C4-2B (cell line): ENCODE measurements around the gene BTBD1.

Experiments
- H3K27ac ChIP-seq: fragments of 450-650 bp; 2 replicates; pipeline ENCODE4 v1.5.1; 2017
- ZFX ChIP-seq: fragments of 450-650 bp; IDR thresholded peaks from 2 replicates; pipeline ENCODE4 v1.6.1; 2017
- TF ChIP-seq, protein P1 (sequence below): fragments of 450-650 bp; conservative IDR thresholded peaks from 2 replicates; pipeline ENCODE4 v1.5.1; 2017; ENCODE audit warnings: mild to moderate bottlenecking

The BTBD1 gene

DNA sequence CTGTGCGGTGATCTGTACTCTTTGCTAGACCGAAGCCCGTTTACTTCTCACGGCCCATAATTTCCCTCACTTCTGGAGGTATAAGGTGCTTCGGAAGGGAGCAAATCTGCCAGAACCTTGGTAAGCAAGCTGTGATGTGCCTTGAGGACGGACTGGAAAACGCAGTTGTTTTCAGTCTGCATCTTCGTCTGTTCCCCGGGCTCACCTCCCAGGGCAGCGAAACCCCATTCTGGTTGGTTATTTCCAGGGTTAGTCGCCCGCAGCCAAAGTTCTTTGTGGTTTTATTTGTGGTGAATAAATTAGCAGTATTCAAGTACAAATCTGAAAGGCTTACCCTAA lies 80.6 kb downstream of the BTBD1 start:
- TF ChIP-seq, protein P1, sequence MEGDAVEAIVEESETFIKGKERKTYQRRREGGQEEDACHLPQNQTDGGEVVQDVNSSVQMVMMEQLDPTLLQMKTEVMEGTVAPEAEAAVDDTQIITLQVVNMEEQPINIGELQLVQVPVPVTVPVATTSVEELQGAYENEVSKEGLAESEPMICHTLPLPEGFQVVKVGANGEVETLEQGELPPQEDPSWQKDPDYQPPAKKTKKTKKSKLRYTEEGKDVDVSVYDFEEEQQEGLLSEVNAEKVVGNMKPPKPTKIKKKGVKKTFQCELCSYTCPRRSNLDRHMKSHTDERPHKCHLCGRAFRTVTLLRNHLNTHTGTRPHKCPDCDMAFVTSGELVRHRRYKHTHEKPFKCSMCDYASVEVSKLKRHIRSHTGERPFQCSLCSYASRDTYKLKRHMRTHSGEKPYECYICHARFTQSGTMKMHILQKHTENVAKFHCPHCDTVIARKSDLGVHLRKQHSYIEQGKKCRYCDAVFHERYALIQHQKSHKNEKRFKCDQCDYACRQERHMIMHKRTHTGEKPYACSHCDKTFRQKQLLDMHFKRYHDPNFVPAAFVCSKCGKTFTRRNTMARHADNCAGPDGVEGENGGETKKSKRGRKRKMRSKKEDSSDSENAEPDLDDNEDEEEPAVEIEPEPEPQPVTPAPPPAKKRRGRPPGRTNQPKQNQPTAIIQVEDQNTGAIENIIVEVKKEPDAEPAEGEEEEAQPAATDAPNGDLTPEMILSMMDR = no peak
- no peak for TF ChIP-seq ZFX
- H3K27ac ChIP-seq = peak overlapping the region; percentile 88

DNA sequence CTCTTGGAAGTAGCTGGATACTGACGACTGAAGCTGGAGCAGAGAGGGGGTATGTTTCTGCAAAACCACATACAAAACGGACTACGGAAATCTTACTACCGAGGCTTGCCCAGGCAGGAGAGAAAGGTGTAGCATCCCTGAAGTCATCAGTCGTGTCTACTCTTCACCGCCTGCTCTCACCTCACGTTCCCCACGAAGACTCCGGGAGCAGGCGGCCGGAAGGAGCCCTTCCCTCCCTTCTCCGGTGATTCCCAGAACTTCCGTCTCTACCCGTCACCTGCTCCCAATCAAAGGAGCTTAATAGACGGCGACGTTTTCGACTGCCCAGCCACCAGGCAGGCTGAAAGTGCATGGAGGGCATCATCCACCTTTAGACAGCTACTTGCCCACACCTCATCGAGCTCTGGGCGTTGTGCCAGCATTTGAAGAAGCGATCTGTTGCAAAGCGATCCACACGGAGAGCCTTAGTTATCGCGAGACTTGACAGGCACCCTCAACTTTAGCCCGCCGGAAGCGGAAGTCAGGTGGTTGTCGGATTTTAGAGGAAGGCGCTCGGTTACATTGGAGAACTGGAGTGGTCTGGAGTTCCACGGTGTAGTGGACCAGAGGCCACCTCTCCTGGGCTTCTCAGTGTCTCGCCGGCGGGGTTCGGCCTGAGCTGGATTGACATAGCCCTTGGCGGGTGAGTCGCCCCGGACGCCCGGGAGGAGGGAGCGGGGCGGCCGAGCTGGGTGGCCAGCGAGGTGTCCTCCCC lies 81.2 kb downstream of the BTBD1 start, which contains the start of gene RAMAC:
Gene RAMAC, plus strand, starts transcription at position 523 of the 754 bp plus-strand sequence. CDS start 2,809 bp downstream, outside the sequence.
- no peak for TF ChIP-seq ZFX
- TF ChIP-seq, protein P1 = no peak
- H3K27ac ChIP-seq = peak within 1 kb of the TSS; percentile 88

DNA sequence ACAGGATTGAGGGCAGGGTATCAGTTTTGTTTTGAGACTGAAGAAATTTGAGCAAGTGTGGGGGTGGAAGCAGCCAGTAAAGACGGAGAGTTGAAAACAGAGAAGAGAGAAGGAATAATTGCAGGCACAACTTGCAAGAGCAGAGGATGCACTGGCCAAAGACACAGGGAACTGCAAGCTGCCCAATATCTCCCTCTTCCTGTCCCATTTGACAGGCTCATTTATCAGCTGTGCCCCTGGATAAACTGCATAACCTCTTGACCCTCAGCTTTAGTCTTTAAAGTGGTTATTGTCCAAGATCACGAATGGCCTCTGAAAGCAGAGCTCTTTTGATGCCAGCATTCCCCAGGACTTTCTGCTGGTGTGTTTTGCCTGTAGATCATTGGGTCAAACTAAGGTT lies 86.1 kb downstream of the BTBD1 start:
- TF ChIP-seq, protein P1 = no peak
- TF ChIP-seq ZFX = no peak
- H3K27ac ChIP-seq = no peak overlapping the region

DNA sequence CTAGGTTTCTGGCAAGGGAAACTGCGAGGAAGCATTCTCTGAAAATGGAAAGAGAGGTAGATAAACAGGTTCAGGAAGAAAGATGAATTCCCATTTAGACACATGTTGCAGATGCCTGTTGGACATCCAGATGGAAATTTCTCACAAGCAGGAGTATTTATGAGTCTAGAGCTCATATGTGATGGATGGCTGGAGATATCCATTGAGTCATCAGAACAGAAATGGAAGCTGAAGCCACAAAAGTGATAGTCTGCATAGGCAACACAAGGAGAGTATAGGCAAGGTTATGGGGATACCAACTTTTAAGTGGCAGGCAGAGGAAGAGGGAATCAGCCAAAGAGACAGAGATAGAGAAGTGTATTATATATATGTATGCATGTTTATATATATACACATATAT lies 87.3 kb downstream of the BTBD1 start:
- no peak for TF ChIP-seq ZFX
- TF ChIP-seq, protein P1 = no peak
- no peak overlapping the region for H3K27ac ChIP-seq

DNA sequence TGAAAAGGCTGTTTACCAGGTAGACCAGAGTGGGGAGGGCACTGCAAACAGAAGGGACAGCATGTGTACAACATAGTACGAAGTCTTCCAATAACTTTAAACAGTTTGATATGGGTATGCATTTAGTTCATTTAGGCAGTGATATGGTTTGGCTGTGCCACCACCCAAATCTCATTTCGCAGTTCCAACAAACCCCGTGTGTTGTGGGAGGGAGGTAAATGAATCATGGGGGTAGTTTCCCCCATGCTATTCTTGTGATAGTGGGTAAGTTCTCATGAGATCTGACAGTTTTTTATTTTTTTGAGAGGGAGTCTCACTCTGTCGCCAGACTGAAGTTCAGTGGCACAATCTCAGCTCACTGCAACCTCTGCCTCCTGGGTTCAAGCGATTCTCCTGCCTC lies 88.6 kb downstream of the BTBD1 start:
- TF ChIP-seq, protein P1 = no peak
- no peak for TF ChIP-seq ZFX

DNA sequence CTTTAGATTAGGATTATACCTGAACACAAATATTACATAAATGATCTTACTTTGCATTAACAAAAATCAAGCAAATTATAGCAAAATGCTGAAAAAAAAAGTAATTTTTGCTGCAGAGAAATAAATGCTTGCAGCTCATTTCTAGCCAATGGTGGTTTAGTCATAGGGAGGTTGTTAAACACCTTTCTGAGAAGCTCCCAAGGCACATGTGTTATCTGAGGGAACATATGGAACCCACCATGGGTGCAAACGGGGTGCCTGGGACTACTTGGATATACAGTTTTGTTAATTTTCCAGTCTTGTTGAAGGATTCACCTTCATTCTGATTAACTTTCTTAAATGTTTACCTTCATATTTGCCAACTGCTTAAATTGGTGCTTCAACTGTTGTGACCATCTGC lies 90.0 kb downstream of the BTBD1 start:
- no peak for TF ChIP-seq ZFX
- TF ChIP-seq, protein P1 = no peak
- H3K27ac ChIP-seq = no peak overlapping the region

More for the DNA sequence above, 88.6 kb downstream of the BTBD1 start:
- no peak overlapping the region for H3K27ac ChIP-seq

DNA sequence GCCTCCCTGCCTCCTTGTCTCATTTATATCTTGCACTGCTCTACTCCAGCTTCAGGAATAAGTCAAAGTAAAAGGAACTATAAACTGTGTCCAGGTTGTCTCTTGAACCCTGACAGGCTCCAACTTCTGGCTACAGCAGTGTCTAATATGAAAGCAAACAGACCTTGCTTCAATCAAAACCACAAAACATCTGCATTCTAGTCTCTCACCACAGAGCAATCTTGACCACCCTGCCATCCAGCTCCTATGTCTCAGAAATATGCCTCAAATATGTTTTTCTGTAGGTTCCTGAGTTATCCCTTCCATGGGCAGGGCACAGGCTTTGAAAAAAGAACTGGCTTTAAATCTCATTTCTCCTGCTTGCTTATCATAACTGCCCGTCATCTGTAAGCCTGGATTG lies 94.1 kb downstream of the BTBD1 start:
- H3K27ac ChIP-seq = no peak overlapping the region
- no peak for TF ChIP-seq ZFX
- TF ChIP-seq, protein P1 = no peak
